ENCODE data around the gene RGS16. TPM values are rescaled to one million over a fixed set of nuclear protein-coding genes. Genes with fewer than 3 reads are reported as not detected.

RGS16 gene
- polyA plus RNA-seq, 1 donor (not counting 4 experiments of a cell fraction or from before 2014, with no cell fraction given), result 0.34 TPM

DNA sequence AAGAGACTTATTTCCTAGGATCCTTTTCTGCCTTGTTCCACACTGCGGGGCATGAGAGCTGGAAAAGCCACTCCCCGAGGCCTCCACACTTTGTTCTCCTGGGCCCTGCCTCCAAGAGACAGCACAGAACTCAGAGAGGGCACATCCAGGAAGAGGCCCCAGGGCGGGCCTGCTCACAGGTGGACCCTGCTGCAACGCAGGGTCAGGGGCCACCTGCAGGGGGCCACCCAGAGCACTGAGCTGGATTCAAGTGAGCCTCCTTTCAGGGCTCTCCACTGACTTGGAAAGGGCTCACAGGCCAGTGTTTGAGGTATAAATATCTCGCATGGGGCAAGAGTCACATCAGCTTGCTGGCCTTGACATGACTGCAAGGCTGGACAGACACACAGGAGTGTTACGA is 4.8 kb downstream of the RGS16 start:
- Histone ChIP-seq H3K4me1 (ENCODE audit: control insufficient read depth, extremely low read depth, insufficient read depth, low read length) (peaks cover 3% of the 10 kb centered on the region), H4K20me1 (ENCODE audit: control insufficient read depth, extremely low read depth, insufficient read depth, low read length) (no peaks in the 10 kb centered on the region), H3K36me3 (ENCODE audit: control insufficient read depth in 2 of 2, extremely low read depth in 1 of 2, insufficient read depth in 2 of 2, low read length in 2 of 2) (no peaks in the 10 kb centered on the region), H2AFZ (ENCODE audit: control insufficient read depth, low read length) (no peak overlapping the region), H3K79me2 (ENCODE audit: control insufficient read depth, insufficient read depth, low read length) (no peaks in the 10 kb centered on the region), H3K9me3 (ENCODE audit: control insufficient read depth, low read depth, low read length) (no peaks in the 10 kb centered on the region), H3K27me3 (ENCODE audit: control insufficient read depth, extremely low read depth, insufficient read depth, low read length) (peaks cover 19% of the 10 kb centered on the region), H3K4me3 (ENCODE audit: control insufficient read depth in 2 of 3, extremely low read depth in 1 of 3, insufficient read depth in 2 of 3, low read depth in 1 of 3, low read length in 3 of 3) (no peak overlapping the region), H3K4me2 (ENCODE audit: control insufficient read depth, extremely low read depth, insufficient read depth, low read depth, low read length) (no peak overlapping the region), H3K9ac (ENCODE audit: control insufficient read depth, extremely low read depth, insufficient read depth, low read length) (no peak overlapping the region), H3K27ac (ENCODE audit: control insufficient read depth, insufficient read depth, low read length) (no peak overlapping the region), H3K9me1 (ENCODE audit: control insufficient read depth, extremely low read depth, insufficient read depth, low read length) (no peaks in the 10 kb centered on the region)
- DNase-seq (ENCODE audit: low read depth, low spot score) (no peak), FAIRE-seq (no peak)
- dilution Hi-C loops (cut with MboI; ENCODE audit: extremely low pct_ligation_motif_present, low sequenced_read_pairs), result loop anchor here (25.0 kb wide), 3 partner anchors 162 to 512 kb away; partner anchors contain the start of gene NPL
- TF ChIP-seq, protein P1, sequence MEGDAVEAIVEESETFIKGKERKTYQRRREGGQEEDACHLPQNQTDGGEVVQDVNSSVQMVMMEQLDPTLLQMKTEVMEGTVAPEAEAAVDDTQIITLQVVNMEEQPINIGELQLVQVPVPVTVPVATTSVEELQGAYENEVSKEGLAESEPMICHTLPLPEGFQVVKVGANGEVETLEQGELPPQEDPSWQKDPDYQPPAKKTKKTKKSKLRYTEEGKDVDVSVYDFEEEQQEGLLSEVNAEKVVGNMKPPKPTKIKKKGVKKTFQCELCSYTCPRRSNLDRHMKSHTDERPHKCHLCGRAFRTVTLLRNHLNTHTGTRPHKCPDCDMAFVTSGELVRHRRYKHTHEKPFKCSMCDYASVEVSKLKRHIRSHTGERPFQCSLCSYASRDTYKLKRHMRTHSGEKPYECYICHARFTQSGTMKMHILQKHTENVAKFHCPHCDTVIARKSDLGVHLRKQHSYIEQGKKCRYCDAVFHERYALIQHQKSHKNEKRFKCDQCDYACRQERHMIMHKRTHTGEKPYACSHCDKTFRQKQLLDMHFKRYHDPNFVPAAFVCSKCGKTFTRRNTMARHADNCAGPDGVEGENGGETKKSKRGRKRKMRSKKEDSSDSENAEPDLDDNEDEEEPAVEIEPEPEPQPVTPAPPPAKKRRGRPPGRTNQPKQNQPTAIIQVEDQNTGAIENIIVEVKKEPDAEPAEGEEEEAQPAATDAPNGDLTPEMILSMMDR (optimal IDR thresholded peaks at IDR 0.05 in 1 of 3, IDR thresholded peaks at IDR 0.05 in 1 of 3, conservative IDR thresholded peaks at IDR 0.05 in 1 of 3; ENCODE audit: extremely low read depth in 1 of 3, insufficient read depth in 2 of 3, low read length in 3 of 3), result peak; percentile 27 to 33 (median 30)
- TF ChIP-seq EZH2 (IDR thresholded peaks at IDR 0.05; ENCODE audit: low read length), result no peak

DNA sequence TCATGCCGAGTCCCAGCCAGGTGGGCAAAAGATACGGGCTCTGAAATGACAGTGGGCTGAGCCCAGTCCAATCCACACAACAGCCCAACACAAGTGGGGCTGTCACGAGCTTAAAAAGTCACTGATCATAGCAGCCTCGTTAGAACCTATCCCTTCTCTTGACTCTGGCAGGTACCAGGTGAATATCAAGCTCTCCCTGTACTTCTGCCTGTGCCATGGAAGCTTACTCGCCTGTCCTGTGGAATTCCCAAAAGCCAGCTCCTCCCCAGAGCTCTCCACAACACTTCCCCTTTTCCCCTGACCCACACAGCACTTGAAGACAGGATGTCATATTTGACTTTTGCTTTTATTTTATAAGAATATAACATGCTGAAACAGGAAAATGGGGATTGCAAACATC is 5.9 kb downstream of the RGS16 start:
- Histone ChIP-seq H3K9me3 (ENCODE audit: control insufficient read depth, low read depth, low read length) (no peaks in the 10 kb centered on the region), H3K9me1 (ENCODE audit: control insufficient read depth, extremely low read depth, insufficient read depth, low read length) (no peaks in the 10 kb centered on the region), H4K20me1 (ENCODE audit: control insufficient read depth, extremely low read depth, insufficient read depth, low read length) (no peaks in the 10 kb centered on the region), H3K27me3 (ENCODE audit: control insufficient read depth, extremely low read depth, insufficient read depth, low read length) (peaks cover 11% of the 10 kb centered on the region), H3K36me3 (ENCODE audit: control insufficient read depth in 2 of 2, extremely low read depth in 1 of 2, insufficient read depth in 2 of 2, low read length in 2 of 2) (no peaks in the 10 kb centered on the region), H3K4me1 (ENCODE audit: control insufficient read depth, extremely low read depth, insufficient read depth, low read length) (no peaks in the 10 kb centered on the region), H3K79me2 (ENCODE audit: control insufficient read depth, insufficient read depth, low read length) (no peaks in the 10 kb centered on the region), H3K27ac (ENCODE audit: control insufficient read depth, insufficient read depth, low read length) (no peak overlapping the region), H2AFZ (ENCODE audit: control insufficient read depth, low read length) (no peak overlapping the region), H3K9ac (ENCODE audit: control insufficient read depth, extremely low read depth, insufficient read depth, low read length) (no peak overlapping the region), H3K4me3 (ENCODE audit: control insufficient read depth in 2 of 3, extremely low read depth in 1 of 3, insufficient read depth in 2 of 3, low read depth in 1 of 3, low read length in 3 of 3) (no peak overlapping the region), H3K4me2 (ENCODE audit: control insufficient read depth, extremely low read depth, insufficient read depth, low read depth, low read length) (no peak overlapping the region)
- no peak for DNase-seq (ENCODE audit: low read depth, low spot score)
- TF ChIP-seq, protein P1 (optimal IDR thresholded peaks at IDR 0.05 in 1 of 3, IDR thresholded peaks at IDR 0.05 in 1 of 3, conservative IDR thresholded peaks at IDR 0.05 in 1 of 3; ENCODE audit: extremely low read depth in 1 of 3, insufficient read depth in 2 of 3, low read length in 3 of 3), result no peak
- no peak for TF ChIP-seq EZH2 (IDR thresholded peaks at IDR 0.05; ENCODE audit: low read length)
- dilution Hi-C loops (cut with MboI; ENCODE audit: extremely low pct_ligation_motif_present, low sequenced_read_pairs), result loop anchor here (25.0 kb wide), 3 partner anchors 161 to 511 kb away; partner anchors contain the start of gene NPL
- FAIRE-seq, result no peak

Measured in keratinocyte (primary cell).